ENCODE data around the gene OR8B2.

Gene OR8B2

DNA sequence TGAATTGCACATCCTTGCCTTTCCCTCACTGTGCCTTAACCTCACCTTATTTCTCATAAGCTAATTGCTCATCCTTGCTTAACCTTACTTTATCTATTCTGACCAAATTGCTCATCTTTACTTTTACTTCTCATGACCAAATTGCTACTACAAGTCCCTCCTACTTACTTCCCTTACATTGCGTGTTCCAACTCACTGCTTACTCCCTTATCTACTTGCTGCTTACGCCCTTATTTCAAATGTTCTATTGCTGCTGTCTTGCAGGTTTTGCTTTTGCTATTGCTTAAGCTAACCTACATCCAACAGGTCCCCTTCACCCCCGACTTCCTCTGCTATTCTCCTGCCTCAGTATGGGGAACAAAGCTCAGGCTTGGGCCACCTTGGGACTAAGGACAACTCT lies 8.0 kb downstream of the OR8B2 start:
- DNase-seq (ENCODE audit: extremely low read depth, low read depth): no peak
- TF ChIP-seq, protein P1, sequence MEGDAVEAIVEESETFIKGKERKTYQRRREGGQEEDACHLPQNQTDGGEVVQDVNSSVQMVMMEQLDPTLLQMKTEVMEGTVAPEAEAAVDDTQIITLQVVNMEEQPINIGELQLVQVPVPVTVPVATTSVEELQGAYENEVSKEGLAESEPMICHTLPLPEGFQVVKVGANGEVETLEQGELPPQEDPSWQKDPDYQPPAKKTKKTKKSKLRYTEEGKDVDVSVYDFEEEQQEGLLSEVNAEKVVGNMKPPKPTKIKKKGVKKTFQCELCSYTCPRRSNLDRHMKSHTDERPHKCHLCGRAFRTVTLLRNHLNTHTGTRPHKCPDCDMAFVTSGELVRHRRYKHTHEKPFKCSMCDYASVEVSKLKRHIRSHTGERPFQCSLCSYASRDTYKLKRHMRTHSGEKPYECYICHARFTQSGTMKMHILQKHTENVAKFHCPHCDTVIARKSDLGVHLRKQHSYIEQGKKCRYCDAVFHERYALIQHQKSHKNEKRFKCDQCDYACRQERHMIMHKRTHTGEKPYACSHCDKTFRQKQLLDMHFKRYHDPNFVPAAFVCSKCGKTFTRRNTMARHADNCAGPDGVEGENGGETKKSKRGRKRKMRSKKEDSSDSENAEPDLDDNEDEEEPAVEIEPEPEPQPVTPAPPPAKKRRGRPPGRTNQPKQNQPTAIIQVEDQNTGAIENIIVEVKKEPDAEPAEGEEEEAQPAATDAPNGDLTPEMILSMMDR (IDR thresholded peaks at IDR 0.05; ENCODE audit: low read depth, low read length, missing control alignments): no peak

DNA sequence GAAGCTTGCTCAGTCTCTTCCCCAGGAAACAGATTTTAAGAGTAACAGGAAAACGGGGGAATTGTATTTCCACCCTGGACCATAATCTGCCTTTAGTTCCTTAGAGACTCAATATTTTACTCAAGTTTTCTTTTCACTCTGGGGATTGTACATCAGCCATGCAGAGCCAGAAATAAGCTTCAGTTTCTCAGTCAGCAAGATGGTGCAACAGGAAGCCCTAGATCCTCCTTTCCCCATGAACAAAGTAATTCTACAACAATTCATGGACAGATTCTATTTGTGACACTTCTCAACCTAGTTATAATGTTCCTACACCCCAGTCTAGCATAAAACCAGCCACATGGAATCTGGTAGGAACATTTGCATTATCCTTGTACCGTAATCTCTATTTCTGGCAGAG lies 24.7 kb downstream of the OR8B2 start:
- no peak overlapping the region for H3K4me3 ChIP-seq (replicated peaks; ENCODE audit: low read depth, low read length)
- no peak for DNase-seq (ENCODE audit: extremely low read depth, low read depth)
- TF ChIP-seq, protein P1 (IDR thresholded peaks at IDR 0.05; ENCODE audit: low read depth, low read length, missing control alignments): no peak

More for the DNA sequence above, 8.0 kb downstream of the OR8B2 start:
- H3K4me3 ChIP-seq (replicated peaks; ENCODE audit: low read depth, low read length): no peak overlapping the region

DNA sequence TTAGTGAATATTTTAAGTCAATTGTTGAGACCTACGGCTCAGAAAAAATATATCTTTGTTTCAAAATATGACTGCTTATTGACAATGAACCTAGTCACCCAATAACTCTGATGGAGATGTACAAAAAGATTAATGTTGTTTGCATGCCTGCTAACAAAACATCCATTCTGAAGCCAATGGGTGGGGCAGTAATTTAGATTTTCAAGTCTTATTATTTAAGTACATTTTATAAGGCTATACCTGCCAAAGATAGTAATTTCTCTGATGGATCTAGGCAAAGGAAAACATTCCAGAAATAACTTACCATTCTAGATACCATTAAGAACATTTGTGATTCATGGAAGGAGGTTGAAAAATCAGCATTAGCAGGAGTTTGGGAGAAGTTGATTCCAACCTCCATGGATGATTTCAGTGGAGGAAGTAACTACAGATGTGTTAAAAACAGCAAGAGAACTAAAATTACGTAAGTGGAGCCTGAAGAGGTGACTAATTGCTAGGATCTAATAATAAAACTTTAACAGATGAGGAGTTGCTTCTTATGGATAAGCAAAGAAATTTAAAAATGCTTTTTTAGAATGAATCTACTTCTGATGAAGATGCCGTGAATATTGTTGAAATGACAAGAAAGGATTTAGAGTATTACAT lies 37.9 kb downstream of the OR8B2 start:
- H3K4me3 ChIP-seq (replicated peaks; ENCODE audit: low read depth, low read length): no peak overlapping the region
- TF ChIP-seq, protein P1 (IDR thresholded peaks at IDR 0.05; ENCODE audit: low read depth, low read length, missing control alignments): no peak
- no peak for DNase-seq (ENCODE audit: extremely low read depth, low read depth)

DNA sequence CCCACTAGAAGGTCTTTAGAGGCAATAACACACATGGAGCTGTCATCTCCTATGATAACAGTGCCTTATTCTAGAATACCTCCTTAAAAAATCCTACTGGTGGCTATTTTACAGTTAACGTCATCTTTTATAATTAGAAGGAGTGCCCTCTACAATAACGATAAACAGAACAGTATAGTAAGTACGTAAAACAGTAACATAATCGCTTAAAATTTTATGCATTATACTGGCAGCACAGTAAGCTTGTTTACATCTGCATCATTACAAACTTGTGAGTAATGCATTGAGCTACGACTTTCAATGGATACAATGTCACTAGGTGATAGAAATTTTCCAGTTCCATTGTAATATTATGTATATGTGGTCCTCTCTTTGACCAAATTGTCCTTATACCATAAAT lies 40.0 kb downstream of the OR8B2 start:
- DNase-seq (ENCODE audit: extremely low read depth, low read depth): no peak
- no peak overlapping the region for H3K4me3 ChIP-seq (replicated peaks; ENCODE audit: low read depth, low read length)
- TF ChIP-seq, protein P1 (IDR thresholded peaks at IDR 0.05; ENCODE audit: low read depth, low read length, missing control alignments): no peak

DNA sequence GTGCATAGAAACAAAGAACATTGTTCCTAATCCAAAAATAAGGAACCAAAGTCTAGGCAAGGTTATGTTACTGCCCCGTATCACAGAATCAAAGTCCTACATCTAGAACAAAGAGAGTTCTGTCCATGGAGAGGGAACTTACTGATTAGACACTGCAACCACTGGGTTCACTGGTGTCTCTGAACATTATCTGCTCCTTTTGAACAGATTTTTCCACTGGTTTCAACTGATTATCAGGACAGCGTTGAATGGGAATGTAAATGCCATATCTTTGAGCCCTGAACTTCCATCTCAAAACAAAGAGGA lies 44.2 kb downstream of the OR8B2 start:
- no peak overlapping the region for H3K4me3 ChIP-seq (replicated peaks; ENCODE audit: low read depth, low read length)
- TF ChIP-seq, protein P1 (IDR thresholded peaks at IDR 0.05; ENCODE audit: low read depth, low read length, missing control alignments): no peak
- no peak for DNase-seq (ENCODE audit: extremely low read depth, low read depth)

DNA sequence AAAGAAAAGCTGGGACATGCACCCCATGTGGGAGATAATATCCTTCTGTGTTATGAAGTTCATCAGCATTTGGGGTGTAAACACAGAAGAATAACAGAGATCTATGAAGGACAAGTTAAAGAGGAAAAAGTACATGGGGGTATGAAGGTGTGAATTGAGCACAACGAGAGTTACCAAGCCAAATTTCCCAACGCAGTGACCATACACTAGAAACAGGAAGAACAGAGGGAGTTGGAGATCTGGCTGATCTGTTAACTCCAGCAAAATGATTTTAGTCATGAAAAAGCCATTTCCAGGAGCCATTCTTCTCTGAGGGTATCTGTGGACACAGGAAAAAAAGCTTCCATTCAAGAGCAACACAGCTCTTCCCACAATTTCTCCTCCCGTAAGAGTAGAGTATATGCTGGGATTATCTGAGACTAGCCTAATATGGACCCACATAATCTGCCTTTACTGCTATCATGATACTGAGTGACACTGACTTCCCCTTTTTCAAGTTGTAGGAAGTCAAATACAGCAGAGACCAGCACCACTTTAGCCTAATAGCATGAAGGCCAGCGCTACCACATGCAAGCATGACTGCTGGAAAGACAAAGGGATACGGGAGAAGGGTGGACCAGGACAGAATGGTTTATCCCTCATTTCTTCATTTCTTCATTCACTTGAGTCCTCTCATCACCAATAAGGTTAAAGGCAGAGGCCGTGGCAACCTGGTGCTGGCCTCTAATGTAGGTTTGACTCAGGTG lies 44.7 kb downstream of the OR8B2 start:
- TF ChIP-seq, protein P1 (IDR thresholded peaks at IDR 0.05; ENCODE audit: low read depth, low read length, missing control alignments): no peak
- no peak overlapping the region for H3K4me3 ChIP-seq (replicated peaks; ENCODE audit: low read depth, low read length)
- no peak for DNase-seq (ENCODE audit: extremely low read depth, low read depth)

Measured in HFF-Myc (cell line).